Adrenal gland (tissue), 5 donors: Measurements from ENCODE around the gene HNRNPH1.

ENCODE experiments used
- POLR2A ChIP-seq, 2 donors: fragments of 450-650 bp; IDR thresholded peaks; one replicate each; pipeline ENCODE4 v1.6.1; 2017; ENCODE audit warnings: antibody characterized with exemption in 2 of 2, mild to moderate bottlenecking in 2 of 2, moderate library complexity in 1 of 2
- TF ChIP-seq, protein P1 (sequence below), 6 experiments: fragments of 450-650 bp in 4 of 6; fragments of 200-600 bp in 2 of 6; sonication (generic) in 1 of 6; IDR thresholded peaks; 1 replicate in 5 of 6; 2 replicates in 1 of 6; pipeline versions ENCODE4 v1.5.1 to v1.8.0; 2016 to 2021; ENCODE audit warnings: antibody characterized with exemption in 6 of 6, mild to moderate bottlenecking in 2 of 6, moderate library complexity in 1 of 6
- donor health status: DM: no; HTN: no; CAD: no.

DNA sequence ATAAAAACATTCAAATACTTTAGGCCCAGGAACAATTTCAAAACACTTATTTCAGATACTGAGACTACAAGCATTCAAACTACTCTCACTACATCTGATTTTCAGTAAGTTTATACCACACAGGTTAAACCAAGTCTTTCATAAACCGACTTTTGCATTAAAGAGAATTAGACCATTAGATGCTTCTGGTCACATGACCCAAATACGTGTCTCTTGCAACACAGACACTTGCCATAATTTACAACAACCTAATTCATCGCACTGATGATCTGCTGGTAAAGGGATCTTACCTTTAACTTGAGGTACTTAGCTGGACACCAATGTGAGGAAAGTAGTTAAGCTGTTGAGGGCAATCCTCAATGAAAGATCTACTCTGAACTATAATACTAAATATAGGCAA lies 3.2 kb downstream of the HNRNPH1 start:
- TF ChIP-seq, protein P1, sequence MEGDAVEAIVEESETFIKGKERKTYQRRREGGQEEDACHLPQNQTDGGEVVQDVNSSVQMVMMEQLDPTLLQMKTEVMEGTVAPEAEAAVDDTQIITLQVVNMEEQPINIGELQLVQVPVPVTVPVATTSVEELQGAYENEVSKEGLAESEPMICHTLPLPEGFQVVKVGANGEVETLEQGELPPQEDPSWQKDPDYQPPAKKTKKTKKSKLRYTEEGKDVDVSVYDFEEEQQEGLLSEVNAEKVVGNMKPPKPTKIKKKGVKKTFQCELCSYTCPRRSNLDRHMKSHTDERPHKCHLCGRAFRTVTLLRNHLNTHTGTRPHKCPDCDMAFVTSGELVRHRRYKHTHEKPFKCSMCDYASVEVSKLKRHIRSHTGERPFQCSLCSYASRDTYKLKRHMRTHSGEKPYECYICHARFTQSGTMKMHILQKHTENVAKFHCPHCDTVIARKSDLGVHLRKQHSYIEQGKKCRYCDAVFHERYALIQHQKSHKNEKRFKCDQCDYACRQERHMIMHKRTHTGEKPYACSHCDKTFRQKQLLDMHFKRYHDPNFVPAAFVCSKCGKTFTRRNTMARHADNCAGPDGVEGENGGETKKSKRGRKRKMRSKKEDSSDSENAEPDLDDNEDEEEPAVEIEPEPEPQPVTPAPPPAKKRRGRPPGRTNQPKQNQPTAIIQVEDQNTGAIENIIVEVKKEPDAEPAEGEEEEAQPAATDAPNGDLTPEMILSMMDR (IDR thresholded peaks at IDR 0.05) = no peak
- no peak for TF ChIP-seq POLR2A (IDR thresholded peaks at IDR 0.05)
